ENCODE results near the gene MAGI2. TPM values are rescaled to one million over a fixed set of nuclear protein-coding genes. Genes with fewer than 3 reads are reported as not detected.

The MAGI2 gene
- polyA plus RNA-seq, 2 donors: 0.67 to 0.79 TPM

- Histone ChIP-seq H3K27ac (ENCODE audit: low read depth in 2 of 2, low read length in 1 of 2) (no peak overlapping the region), H3K27me3 (ENCODE audit: control insufficient read depth in 1 of 2, insufficient read depth in 2 of 2, low read length in 2 of 2) (no peaks in the 10 kb centered on the region), H3K36me3 (ENCODE audit: control insufficient read depth in 2 of 2, insufficient read depth in 2 of 2, low read length in 1 of 2) (no peaks in the 10 kb centered on the region), H3K4me1 (ENCODE audit: control insufficient read depth in 2 of 2, insufficient read depth in 2 of 2, low read length in 1 of 2) (no peaks in the 10 kb centered on the region), H3K9me3 (ENCODE audit: control insufficient read depth in 2 of 2, insufficient read depth in 1 of 2, low read depth in 1 of 2, low read length in 1 of 2) (no peaks in the 10 kb centered on the region), H3K4me3 (ENCODE audit: low read depth in 1 of 2, low read length in 2 of 2) (no peak overlapping the region)
- WGBS, 2 donors: 30 to 46% methylated on average over 3 of the region's 3 CpGs
Measured at GRCh38 chr7:78139335-78139734, 1314.1 kb downstream of the MAGI2 start.

DNA sequence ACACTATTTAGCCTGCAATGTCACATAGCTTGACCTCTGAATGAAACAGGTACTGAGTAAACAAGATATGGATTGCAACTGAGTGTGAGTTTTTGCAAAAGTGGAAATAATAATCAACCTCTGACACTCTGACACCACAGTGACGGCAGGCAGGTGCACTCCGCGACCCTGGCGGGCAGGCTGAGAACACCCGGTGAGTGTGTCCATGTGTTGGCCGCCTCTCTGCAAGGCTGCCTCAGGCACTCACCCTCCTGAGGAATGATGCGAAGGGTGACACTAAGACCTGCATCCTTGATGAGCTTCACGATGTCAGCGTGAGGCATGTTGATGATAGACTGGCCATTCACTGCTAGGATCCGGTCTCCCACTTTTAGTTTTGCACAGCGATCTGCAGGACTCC is 1318.7 kb downstream of the MAGI2 start:
- H3K4me3 ChIP-seq (ENCODE audit: low read depth in 1 of 2, low read length in 2 of 2): no peak overlapping the region
- WGBS, 2 donors: 85 to 93% methylated on average over 11 of the region's 11 CpGs
- no peaks in the 10 kb centered on the region for H3K9me3 ChIP-seq (ENCODE audit: control insufficient read depth in 2 of 2, insufficient read depth in 1 of 2, low read depth in 1 of 2, low read length in 1 of 2)
- H3K27ac ChIP-seq (ENCODE audit: low read depth in 2 of 2, low read length in 1 of 2): no peak overlapping the region
- H3K27me3 ChIP-seq (ENCODE audit: control insufficient read depth in 1 of 2, insufficient read depth in 2 of 2, low read length in 2 of 2): no peaks in the 10 kb centered on the region
- H3K36me3 ChIP-seq (ENCODE audit: control insufficient read depth in 2 of 2, insufficient read depth in 2 of 2, low read length in 1 of 2): no peaks in the 10 kb centered on the region
- H3K4me1 ChIP-seq (ENCODE audit: control insufficient read depth in 2 of 2, insufficient read depth in 2 of 2, low read length in 1 of 2): no peaks in the 10 kb centered on the region

GRCh38 chr7:78134256-78134655 is 1319.2 kb downstream of the MAGI2 start:
- no peaks in the 10 kb centered on the region for H3K36me3 ChIP-seq (ENCODE audit: control insufficient read depth in 2 of 2, insufficient read depth in 2 of 2, low read length in 1 of 2)
- no peak overlapping the region for H3K4me3 ChIP-seq (ENCODE audit: low read depth in 1 of 2, low read length in 2 of 2)
- H3K4me1 ChIP-seq (ENCODE audit: control insufficient read depth in 2 of 2, insufficient read depth in 2 of 2, low read length in 1 of 2): no peaks in the 10 kb centered on the region
- 37 to 54% methylated on average over 2 of the region's 2 CpGs for WGBS, 2 donors
- no peak overlapping the region for H3K27ac ChIP-seq (ENCODE audit: low read depth in 2 of 2, low read length in 1 of 2)
- H3K27me3 ChIP-seq (ENCODE audit: control insufficient read depth in 1 of 2, insufficient read depth in 2 of 2, low read length in 2 of 2): no peaks in the 10 kb centered on the region
- H3K9me3 ChIP-seq (ENCODE audit: control insufficient read depth in 2 of 2, insufficient read depth in 1 of 2, low read depth in 1 of 2, low read length in 1 of 2): no peaks in the 10 kb centered on the region

- H3K27ac ChIP-seq (ENCODE audit: low read depth in 2 of 2, low read length in 1 of 2): no peak overlapping the region
- 66 to 67% methylated on average over 5 of the region's 5 CpGs for WGBS, 2 donors
Measured at GRCh38 chr7:78130446-78131215, 1322.8 kb downstream of the MAGI2 start.

GRCh38 chr7:78129865-78130264 is 1323.6 kb downstream of the MAGI2 start:
- H3K36me3 ChIP-seq (ENCODE audit: control insufficient read depth in 2 of 2, insufficient read depth in 2 of 2, low read length in 1 of 2): no peaks in the 10 kb centered on the region
- H3K27me3 ChIP-seq (ENCODE audit: control insufficient read depth in 1 of 2, insufficient read depth in 2 of 2, low read length in 2 of 2): no peaks in the 10 kb centered on the region
- no peaks in the 10 kb centered on the region for H3K9me3 ChIP-seq (ENCODE audit: control insufficient read depth in 2 of 2, insufficient read depth in 1 of 2, low read depth in 1 of 2, low read length in 1 of 2)
- H3K4me1 ChIP-seq (ENCODE audit: control insufficient read depth in 2 of 2, insufficient read depth in 2 of 2, low read length in 1 of 2): no peaks in the 10 kb centered on the region
- WGBS, 2 donors: 84 to 88% methylated on average over 3 to 4 of the region's 4 CpGs
- H3K4me3 ChIP-seq (ENCODE audit: low read depth in 1 of 2, low read length in 2 of 2): no peak overlapping the region
- no peak overlapping the region for H3K27ac ChIP-seq (ENCODE audit: low read depth in 2 of 2, low read length in 1 of 2)

More at GRCh38 chr7:78130446-78131215, 1322.8 kb downstream of the MAGI2 start:
- Histone ChIP-seq H3K4me3 (ENCODE audit: low read depth in 1 of 2, low read length in 2 of 2) (no peak overlapping the region), H3K4me1 (ENCODE audit: control insufficient read depth in 2 of 2, insufficient read depth in 2 of 2, low read length in 1 of 2) (no peaks in the 10 kb centered on the region), H3K9me3 (ENCODE audit: control insufficient read depth in 2 of 2, insufficient read depth in 1 of 2, low read depth in 1 of 2, low read length in 1 of 2) (no peaks in the 10 kb centered on the region), H3K27me3 (ENCODE audit: control insufficient read depth in 1 of 2, insufficient read depth in 2 of 2, low read length in 2 of 2) (no peaks in the 10 kb centered on the region), H3K36me3 (ENCODE audit: control insufficient read depth in 2 of 2, insufficient read depth in 2 of 2, low read length in 1 of 2) (no peaks in the 10 kb centered on the region)

DNA sequence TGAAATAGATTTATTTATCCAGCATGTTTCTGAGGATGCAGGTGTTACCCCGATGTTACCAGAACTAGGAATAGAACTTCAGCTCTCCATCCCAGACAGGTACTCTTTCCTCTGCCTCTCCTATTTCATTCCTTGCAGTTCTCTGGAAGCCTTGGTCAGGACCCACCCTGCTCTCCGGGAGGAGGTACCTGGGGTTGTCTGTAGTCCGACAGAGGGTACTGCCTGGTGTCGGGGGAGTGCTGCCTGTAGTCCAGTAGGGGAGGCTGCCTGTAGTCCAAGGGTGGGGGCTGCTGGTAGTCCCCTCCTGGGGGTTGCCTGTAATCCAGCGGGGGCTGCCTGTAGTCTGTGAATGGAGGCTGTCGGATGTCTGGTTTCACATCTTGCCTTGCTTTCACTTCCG is 1326.5 kb downstream of the MAGI2 start:
- 73 to 85% methylated on average over 7 of the region's 7 CpGs for WGBS, 2 donors

DNA sequence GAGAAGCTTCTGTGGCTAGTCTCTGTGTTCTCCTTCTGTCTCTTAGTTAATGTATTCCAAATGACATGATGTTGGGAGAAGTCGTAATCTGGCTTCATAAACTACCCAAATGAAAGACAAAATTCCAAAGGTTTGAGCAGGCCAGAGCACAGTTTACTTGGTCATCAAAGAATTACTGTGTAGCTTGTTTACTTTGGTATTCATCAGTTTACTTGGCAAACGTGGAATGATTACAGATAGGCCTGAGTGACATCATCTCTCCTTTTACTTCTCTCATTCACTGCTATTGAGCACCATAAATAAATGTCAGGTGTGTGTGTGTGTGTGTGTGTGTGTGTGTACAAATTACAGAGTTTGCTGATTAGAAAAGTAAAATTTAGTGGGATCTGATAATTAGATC is 1327.6 kb downstream of the MAGI2 start:
- no peaks in the 10 kb centered on the region for H3K36me3 ChIP-seq (ENCODE audit: control insufficient read depth in 2 of 2, insufficient read depth in 2 of 2, low read length in 1 of 2)
- WGBS, 2 donors: 52 to 59% methylated on average over 2 of the region's 2 CpGs
- H3K27me3 ChIP-seq (ENCODE audit: control insufficient read depth in 1 of 2, insufficient read depth in 2 of 2, low read length in 2 of 2): no peaks in the 10 kb centered on the region
- H3K27ac ChIP-seq (ENCODE audit: low read depth in 2 of 2, low read length in 1 of 2): no peak overlapping the region
- H3K4me3 ChIP-seq (ENCODE audit: low read depth in 1 of 2, low read length in 2 of 2): no peak overlapping the region
- no peaks in the 10 kb centered on the region for H3K4me1 ChIP-seq (ENCODE audit: control insufficient read depth in 2 of 2, insufficient read depth in 2 of 2, low read length in 1 of 2)
- no peaks in the 10 kb centered on the region for H3K9me3 ChIP-seq (ENCODE audit: control insufficient read depth in 2 of 2, insufficient read depth in 1 of 2, low read depth in 1 of 2, low read length in 1 of 2)

More for the DNA sequence above, 1326.5 kb downstream of the MAGI2 start:
- H3K9me3 ChIP-seq (ENCODE audit: control insufficient read depth in 2 of 2, insufficient read depth in 1 of 2, low read depth in 1 of 2, low read length in 1 of 2): no peaks in the 10 kb centered on the region
- H3K27me3 ChIP-seq (ENCODE audit: control insufficient read depth in 1 of 2, insufficient read depth in 2 of 2, low read length in 2 of 2): no peaks in the 10 kb centered on the region
- H3K27ac ChIP-seq (ENCODE audit: low read depth in 2 of 2, low read length in 1 of 2): no peak overlapping the region
- no peaks in the 10 kb centered on the region for H3K36me3 ChIP-seq (ENCODE audit: control insufficient read depth in 2 of 2, insufficient read depth in 2 of 2, low read length in 1 of 2)
- no peaks in the 10 kb centered on the region for H3K4me1 ChIP-seq (ENCODE audit: control insufficient read depth in 2 of 2, insufficient read depth in 2 of 2, low read length in 1 of 2)
- no peak overlapping the region for H3K4me3 ChIP-seq (ENCODE audit: low read depth in 1 of 2, low read length in 2 of 2)

GRCh38 chr7:78124216-78124615 is 1329.3 kb downstream of the MAGI2 start:
- Histone ChIP-seq H3K9me3 (ENCODE audit: control insufficient read depth in 2 of 2, insufficient read depth in 1 of 2, low read depth in 1 of 2, low read length in 1 of 2) (no peaks in the 10 kb centered on the region), H3K36me3 (ENCODE audit: control insufficient read depth in 2 of 2, insufficient read depth in 2 of 2, low read length in 1 of 2) (no peaks in the 10 kb centered on the region), H3K27ac (ENCODE audit: low read depth in 2 of 2, low read length in 1 of 2) (no peak overlapping the region), H3K27me3 (ENCODE audit: control insufficient read depth in 1 of 2, insufficient read depth in 2 of 2, low read length in 2 of 2) (no peaks in the 10 kb centered on the region), H3K4me1 (ENCODE audit: control insufficient read depth in 2 of 2, insufficient read depth in 2 of 2, low read length in 1 of 2) (no peaks in the 10 kb centered on the region), H3K4me3 (ENCODE audit: low read depth in 1 of 2, low read length in 2 of 2) (no peak overlapping the region)
- WGBS, 2 donors: 88 to 95% methylated on average over 4 of the region's 4 CpGs

DNA sequence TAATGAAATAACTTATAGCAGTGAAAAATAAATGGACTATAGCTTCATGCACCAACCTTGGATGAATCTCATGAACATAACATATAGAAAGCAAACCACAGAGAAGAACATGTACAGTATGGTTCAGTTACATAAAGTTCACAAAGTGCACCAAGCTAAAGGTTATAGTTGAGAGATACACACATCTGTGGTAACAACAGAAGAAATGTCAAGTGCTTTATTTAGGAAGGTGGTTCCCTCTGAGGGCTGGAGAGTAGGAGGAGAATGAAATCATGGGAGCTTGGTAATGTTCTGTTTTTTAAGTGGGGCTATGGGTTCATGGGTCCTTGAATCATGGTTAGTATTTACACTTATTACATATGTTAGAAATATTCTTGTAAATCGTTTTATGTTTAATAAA is 1331.6 kb downstream of the MAGI2 start:
- H3K27me3 ChIP-seq (ENCODE audit: control insufficient read depth in 1 of 2, insufficient read depth in 2 of 2, low read length in 2 of 2): no peaks in the 10 kb centered on the region
- 60 to 65% methylated on average over 1 of the region's 1 CpG for WGBS, 2 donors
- no peak overlapping the region for H3K27ac ChIP-seq (ENCODE audit: low read depth in 2 of 2, low read length in 1 of 2)
- H3K4me3 ChIP-seq (ENCODE audit: low read depth in 1 of 2, low read length in 2 of 2): no peak overlapping the region
- H3K9me3 ChIP-seq (ENCODE audit: control insufficient read depth in 2 of 2, insufficient read depth in 1 of 2, low read depth in 1 of 2, low read length in 1 of 2): no peaks in the 10 kb centered on the region
- H3K36me3 ChIP-seq (ENCODE audit: control insufficient read depth in 2 of 2, insufficient read depth in 2 of 2, low read length in 1 of 2): no peaks in the 10 kb centered on the region
- H3K4me1 ChIP-seq (ENCODE audit: control insufficient read depth in 2 of 2, insufficient read depth in 2 of 2, low read length in 1 of 2): no peaks in the 10 kb centered on the region

DNA sequence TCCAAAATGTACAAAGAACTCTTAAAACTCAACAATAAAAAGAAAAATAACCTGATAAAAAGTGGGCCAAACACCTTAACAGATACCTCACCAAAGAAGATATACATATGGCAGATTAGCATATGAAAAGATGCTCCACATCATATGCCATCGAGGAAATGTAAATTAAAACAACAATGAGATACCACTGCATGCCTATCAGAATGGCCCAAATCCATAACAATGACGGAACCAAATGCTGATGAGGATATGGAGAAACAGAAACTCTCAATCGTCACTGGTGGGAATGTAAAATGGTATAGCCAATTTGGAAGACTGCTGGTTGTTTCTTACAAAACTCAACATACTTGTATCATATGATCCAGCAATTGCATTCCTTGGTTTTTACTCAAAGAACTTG is 1335.0 kb downstream of the MAGI2 start:
- Histone ChIP-seq H3K9me3 (ENCODE audit: control insufficient read depth in 2 of 2, insufficient read depth in 1 of 2, low read depth in 1 of 2, low read length in 1 of 2) (no peaks in the 10 kb centered on the region), H3K36me3 (ENCODE audit: control insufficient read depth in 2 of 2, insufficient read depth in 2 of 2, low read length in 1 of 2) (no peaks in the 10 kb centered on the region), H3K27me3 (ENCODE audit: control insufficient read depth in 1 of 2, insufficient read depth in 2 of 2, low read length in 2 of 2) (no peaks in the 10 kb centered on the region), H3K4me3 (ENCODE audit: low read depth in 1 of 2, low read length in 2 of 2) (no peak overlapping the region), H3K27ac (ENCODE audit: low read depth in 2 of 2, low read length in 1 of 2) (no peak overlapping the region), H3K4me1 (ENCODE audit: control insufficient read depth in 2 of 2, insufficient read depth in 2 of 2, low read length in 1 of 2) (no peaks in the 10 kb centered on the region)
- 60 to 66% methylated on average over 3 of the region's 3 CpGs for WGBS, 2 donors
